NOMO-1 treated with DMSO at 0.1 percent for 48 hours (cell line): Measurements from ENCODE around the gene CRCP.
"Not testable (repeated sequence)": the region's sequence is repeated elsewhere in the genome, so short reads cannot be mapped to it uniquely, and the experiment has no call there.

ENCODE experiments used
- DNase-seq: peaks from one replicate; lab custom pipeline; 2025; ENCODE audit not compliant: unreplicated experiment; lab: John Stamatoyannopoulos, UW

Gene CRCP

DNA sequence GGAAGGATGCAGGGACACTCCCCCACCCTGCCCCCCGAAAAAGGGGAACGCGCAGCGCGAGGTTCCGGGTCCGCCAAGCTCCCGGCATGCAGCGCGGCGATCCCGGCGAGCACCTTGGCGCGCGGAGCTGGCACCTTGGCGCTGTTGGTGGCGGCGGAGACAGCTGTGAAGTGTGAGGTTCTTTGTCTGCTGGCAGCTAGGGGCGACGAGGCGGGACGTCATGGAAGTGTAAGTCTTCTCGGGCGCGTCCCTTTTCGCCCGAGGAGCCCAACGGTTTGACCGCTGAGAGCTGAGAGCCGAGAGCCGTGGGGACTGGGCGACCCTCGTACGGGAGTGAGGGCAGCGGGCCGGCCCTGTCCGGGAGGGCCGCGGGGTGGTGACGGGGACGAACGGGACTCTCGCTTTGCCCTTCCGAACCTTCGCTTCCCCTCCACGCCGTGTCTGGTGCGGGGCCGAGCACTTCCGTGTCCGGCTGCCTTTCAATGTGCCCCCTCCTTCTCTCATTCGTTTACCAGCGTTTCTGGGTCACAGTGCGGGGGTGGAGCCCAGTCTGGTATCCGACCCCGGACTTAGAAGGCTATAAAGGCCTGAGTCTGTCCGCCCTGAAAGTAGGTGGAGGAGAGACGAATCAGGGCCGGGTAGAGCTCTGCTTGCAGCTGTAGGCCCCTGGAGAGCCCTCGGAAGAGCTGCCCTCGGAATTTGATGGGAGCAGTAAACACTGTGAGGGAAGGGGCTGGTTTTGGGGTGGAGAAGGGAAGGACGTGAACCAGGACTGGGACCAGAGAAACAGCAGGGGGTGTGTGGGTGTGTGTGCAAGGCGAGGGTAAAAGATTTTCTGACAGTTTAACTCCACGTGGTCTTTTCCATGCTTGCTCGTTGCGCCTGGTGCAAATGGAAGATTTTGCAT is at the start of gene CRCP:
TSS of gene CRCP (plus strand) at position 105 of the 907 bp plus-strand sequence. CDS start at position 221, 116 bp downstream.
- peak; percentile 81 for DNase-seq

- no peak for DNase-seq
These were observed 44.9 kb upstream of the CRCP start for GRCh38 chr7:66069732-66070131.

DNA sequence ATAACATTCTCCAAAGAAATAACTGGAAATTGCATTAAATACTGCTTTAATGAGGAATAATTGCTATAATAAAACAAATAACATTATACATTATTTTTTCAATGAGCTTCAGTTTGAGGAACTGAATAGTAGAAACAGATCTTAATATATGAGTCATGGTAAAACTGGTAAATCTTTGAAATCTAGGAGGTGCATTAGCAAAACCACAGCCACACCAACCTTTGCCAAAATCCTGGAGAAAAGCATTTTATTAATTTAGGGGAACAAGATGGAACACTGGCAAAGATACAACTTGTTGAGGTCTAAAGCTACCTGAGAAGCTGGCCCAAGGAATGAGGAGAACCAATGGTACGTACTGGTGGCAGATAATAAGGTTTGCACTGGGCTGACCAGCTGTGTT is 44.4 kb upstream of the CRCP start:
- no peak for DNase-seq

GRCh38 chr7:66072208-66072607 is 42.4 kb upstream of the CRCP start:
- not testable (repeated sequence) for DNase-seq

DNA sequence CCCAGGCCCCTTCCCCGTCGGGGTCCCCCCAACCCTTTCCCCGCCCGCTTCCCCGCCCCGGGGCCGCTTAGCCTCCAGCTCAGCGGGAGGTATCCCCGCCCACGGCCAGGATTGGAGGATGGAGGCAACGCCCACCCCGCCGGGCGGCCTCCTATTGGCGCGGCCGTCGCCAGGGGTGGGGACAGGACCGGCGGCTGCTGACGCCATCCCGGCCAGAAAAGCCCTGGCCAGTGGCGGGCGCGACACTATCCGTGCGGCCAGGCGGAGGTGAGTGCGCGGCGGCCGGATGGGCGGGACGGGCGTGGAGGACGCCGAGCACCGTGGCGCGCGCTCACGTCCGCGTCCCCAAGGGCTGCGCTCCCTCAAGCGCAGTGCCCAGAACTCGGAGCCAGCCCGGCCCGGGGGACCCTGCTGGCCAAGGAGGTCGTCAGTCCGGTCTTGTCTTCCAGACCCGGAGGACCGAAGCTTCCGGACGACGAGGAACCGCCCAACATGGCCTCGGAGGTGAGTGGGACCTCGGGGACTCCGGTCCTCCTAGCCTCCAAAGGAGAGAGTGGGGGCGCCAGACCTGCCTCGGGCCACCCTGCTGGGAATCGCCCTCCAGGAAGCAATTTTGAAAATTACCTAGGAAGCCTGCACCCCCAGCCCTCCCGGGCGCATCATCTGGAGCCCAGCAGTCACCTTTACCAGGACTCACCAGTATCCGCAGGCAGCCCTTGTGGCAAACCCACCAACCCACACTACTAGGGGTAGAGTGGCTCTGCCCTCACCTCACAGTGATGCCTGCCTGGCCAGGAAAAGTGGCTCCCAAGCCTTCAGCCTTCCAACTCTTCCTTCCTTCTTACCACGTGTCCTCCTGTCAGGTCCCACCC is 38.8 kb upstream of the CRCP start, which contains the start of gene ASL:
TSS of gene ASL (plus strand) at position 230 of the 872 bp plus-strand sequence. CDS start at position 493, 263 bp downstream.
- peak; percentile 87 for DNase-seq

DNA sequence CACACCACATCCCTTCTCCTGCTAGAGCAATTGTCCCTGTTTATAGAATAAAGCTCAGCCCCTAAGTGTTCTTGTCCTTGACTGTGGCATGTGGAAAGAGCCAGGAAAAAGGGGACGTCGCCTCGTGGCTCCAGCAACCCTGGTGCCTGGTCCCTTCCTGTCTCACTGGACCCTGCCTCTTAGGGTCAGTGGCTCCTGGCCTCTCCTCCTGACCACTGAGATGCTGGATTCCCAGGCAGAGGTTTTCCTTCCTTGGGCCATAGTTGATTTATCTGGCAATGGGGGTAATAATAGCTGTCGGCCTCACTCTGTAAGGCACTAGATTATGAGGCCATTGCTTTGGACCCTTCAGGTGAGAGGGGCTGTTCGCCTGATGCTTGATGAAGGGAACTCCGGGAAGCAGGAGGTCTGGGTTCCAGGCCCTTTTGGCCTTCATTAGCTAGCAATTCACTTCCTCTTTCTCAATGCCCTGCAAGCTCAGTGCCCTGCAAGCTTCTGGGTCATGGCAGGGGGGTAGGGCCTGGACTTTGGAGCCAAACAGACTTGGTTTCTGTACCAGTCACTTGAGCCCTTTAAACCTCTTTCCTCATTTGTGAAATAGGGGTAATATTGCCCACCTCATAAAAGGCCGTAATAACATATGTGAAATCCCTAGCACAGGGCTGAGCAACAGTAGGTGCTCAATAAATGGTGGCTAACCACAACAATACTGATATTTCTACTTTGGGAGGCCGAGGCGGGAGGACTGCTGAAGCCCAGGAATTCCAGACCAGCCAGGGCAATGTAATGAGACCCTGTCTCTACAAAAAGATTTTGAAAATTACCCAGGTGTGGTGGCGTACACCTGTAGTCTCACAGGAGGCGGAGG is 38.0 kb upstream of the CRCP start:
- peak; percentile 59 for DNase-seq

DNA sequence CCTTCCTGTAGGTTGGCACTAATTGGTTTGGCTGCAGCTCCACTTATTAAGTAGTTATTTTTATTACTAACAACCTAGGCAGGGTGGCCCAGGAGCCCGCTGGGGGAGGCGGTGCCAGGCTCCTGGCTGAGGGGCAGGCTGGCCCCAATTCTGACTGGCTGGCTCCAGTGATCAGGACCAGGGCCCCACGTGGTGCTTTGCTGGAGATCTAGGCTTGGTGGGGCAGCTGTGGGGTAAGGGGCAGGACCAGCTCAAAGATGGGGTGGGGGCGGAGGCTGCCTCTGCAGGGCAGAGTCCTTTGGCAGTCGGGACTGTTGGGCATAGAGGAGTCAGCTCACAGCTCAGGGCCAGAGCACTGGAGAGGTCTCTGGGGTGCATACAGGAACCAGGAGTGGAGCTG is 36.6 kb upstream of the CRCP start:
- DNase-seq: no peak

DNA sequence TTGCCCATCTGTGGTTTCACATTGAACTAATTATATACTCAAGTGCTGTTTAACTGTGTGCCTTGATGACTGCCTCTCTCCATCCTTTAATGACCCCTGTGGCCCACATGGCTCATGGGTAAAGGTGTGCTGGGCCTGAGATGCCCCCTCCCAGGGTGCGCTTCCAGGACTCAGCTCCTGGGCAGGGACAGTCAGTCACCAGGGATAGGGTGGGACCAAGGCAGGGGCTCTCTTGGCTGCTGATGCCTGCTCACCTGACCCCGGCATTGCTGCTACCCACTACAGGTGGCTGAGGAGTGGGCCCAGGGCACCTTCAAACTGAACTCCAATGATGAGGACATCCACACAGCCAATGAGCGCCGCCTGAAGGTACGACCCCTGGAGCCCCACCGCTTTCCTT is 32.6 kb upstream of the CRCP start:
- DNase-seq: no peak

DNA sequence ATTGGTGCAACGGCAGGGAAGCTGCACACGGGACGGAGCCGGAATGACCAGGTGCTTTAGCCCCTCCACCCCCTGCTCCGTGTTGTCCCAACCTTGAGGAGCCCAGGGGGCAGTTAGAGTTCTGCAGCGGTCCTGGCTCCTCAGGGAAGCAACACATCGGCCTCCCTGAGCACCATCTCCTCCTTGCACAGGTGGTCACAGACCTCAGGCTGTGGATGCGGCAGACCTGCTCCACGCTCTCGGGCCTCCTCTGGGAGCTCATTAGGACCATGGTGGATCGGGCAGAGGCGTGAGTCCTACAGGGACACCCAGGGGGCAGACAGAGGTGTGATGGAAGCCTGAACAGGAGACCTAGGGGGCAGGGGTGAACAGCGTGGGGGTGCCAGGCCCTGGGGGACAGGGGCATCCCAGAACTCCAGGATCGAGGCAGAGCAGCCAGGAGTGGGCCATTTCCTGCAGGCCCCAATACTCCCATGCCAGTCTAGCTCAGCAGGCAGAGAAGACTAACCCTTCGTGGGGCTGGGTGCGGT is 31.7 kb upstream of the CRCP start:
- no peak for DNase-seq

DNA sequence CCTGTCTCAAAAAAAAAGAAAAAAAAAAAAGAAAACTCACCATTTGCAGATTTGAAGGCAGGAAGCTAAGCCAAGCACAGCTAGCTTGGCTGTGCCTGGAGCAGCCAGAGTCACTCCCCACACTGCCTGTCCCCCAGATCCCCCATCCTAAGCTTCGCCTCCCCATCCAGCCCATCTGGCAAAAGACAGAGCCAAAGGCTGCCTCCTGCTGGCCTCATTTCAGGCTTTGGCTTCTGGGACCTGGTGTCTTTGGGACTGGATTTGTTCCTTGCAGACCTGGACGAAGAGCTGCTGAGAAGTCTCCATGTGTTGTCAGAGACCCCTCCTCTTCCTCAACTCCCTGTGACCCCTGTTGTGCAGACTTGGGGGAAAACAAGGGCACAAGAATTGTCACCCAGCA is 31.0 kb upstream of the CRCP start:
- no peak for DNase-seq

GRCh38 chr7:66088861-66089838 is 25.5 kb upstream of the CRCP start:
- DNase-seq: no peak

DNA sequence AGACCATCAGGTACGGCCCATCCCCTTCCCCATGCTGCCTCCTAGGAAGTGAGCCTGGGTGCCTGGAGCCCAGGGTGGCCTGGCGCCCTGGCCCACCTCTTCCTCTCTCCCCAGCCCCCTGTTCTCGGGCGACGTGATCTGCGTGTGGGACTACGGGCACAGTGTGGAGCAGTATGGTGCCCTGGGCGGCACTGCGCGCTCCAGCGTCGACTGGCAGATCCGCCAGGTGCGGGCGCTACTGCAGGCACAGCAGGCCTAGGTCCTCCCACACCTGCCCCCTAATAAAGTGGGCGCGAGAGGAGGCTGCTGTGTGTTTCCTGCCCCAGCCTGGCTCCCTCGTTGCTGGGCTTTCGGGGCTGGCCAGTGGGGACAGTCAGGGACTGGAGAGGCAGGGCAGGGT is 22.0 kb upstream of the CRCP start:
- DNase-seq: no peak

GRCh38 chr7:66095010-66095409 is 19.6 kb upstream of the CRCP start:
- no peak for DNase-seq

DNA sequence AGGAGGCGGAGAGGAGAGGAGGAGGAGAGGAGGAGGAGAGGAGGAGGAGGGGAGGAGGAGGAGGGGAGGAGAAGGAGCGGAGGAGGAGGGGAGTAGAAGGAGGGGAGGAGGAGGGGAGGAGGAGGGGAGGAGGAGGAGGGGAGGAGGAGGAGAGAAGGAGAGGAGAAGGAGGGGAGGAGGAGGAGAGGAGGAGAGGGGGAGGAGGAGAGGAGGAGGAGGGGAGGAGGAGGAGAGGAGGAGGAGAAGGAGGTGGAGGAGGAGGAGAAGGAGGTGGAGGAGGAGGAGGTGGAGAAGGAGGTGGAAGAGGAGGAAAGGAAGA is 15.5 kb upstream of the CRCP start:
- DNase-seq: no peak

DNA sequence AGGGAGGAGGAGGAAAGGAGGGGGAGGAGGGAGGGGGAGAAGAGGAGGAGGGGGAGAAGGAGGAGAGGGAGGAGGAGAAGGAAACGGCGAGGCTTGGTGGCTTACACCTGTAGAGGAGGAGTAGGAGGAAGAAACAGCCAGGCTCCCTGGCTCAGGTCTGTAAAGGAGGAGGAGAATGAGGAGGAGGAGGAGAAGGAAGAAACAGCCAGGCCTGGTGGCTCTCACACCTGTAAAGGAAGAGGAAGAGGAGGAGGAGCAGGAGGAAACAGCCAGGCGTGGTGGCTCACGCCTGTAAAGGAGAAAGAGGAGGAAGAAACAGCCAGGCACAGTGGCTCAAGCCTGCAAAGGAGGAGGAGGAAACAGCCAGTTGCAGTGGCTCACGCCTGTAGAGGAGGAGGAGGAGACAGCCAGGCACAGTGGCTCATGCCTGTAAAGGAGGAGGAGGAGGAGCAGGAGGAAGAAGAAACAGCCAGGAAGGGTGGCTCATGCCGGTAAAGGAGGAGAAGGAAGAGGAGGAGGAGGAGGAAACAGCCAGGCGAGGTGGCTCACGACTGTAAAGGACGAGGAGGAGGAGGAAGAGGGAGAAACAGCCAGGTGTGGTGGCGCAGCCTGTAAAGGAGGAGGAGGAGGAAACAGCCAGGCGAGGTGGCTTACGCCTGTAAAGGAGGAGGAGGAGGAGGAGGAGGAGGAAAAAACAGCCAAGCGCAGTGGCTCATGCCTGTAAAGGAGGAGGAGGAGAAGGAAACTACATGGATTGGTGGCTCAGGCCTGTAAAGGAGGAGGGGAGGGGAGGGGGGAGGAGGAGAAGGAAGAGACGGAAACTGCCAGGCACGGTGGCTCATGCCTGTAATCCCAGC is 14.9 kb upstream of the CRCP start:
- DNase-seq: peak; percentile 48

DNA sequence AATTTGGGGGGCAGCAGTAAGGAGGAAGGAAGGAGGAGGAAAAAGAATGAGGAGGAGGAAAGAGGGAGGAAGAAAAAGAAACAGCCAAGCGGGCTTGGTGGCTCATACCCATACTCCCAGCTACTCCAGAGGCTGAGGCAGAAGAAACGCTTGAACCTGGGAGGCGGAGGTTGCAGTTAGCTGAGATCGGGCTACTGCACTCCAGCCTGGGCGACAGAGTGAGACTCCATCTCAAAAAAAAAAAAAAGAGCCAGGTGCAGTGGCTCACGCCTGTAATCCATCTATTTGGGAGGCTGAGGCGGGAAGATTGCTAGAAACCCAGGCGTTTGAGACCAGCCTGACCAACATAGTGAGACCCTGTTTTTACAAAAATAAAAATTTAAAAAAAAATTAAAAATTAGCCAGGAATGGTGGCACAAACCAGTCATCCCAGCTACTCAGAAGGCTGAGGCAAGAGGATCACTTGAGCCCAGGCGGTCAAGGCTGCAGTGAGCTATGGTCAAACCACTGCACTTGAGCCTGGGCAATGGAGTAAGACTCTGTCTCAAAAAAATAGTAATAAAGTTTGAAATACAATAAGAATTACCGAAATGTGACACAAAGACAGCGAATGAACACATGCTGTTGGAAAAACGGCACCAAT is 14.1 kb upstream of the CRCP start:
- DNase-seq: no peak

GRCh38 chr7:66102168-66102567 is 12.5 kb upstream of the CRCP start:
- DNase-seq: not testable (repeated sequence)

DNA sequence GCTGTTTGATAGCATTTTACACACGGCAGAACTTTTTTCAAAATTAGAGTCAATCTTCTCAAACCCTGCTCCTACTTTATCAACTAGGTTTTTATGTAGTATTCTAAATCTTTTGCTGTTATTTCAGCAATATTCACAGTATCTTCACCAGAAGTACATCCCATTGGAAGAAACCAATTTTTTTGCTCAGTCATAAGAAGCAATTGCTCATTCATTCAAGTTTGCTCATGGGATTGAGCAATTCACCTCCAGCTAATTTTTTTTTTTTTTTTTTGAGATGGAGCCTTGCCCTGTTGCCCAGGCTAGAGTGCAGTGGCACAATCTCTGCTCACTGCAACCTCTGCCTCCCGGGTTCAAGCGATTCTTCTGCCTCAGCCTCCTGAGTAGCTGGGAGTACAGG is 10.7 kb upstream of the CRCP start:
- not testable (repeated sequence) for DNase-seq
